Gastrocnemius medialis (tissue), 4 donors: ENCODE data around the gene MAGI1. TPM values are rescaled to one million over a fixed set of nuclear protein-coding genes. Genes with fewer than 3 reads are reported as not detected.

Experiments used
- ATAC-seq, 2 donors: fragments of 150-250 bp; one replicate each; pipeline ENCODE4 v1.9.1; 2016
- DNase-seq, 2 donors: peaks; one replicate each; pipeline ENCODE4 v3.0.0-alpha.2; 2019
- H3K27ac ChIP-seq, 4 donors: fragments of 200-600 bp; sonication (generic); 1 replicate in 1 of 4; 2 replicates in 3 of 4; pipeline ENCODE4 v1.5.1; 2016 to 2018; ENCODE audit warnings: mild to moderate bottlenecking in 2 of 4, moderate library complexity in 1 of 4
- H3K27me3 ChIP-seq, 3 donors: fragments of 200-600 bp; sonication (generic) in 2 of 3; 1 replicate in 1 of 3; 2 replicates in 2 of 3; pipeline versions ENCODE4 v1.5.1 to v1.6.0; 2016 to 2019; ENCODE audit warnings: mild to moderate bottlenecking in 1 of 3, moderate library complexity in 1 of 3
- H3K36me3 ChIP-seq, 2 donors: fragments of 200-600 bp; sonication (generic) in 1 of 2; one replicate each; pipeline ENCODE4 v1.5.1; 2017 to 2018
- H3K4me1 ChIP-seq, 2 donors: fragments of 200-600 bp; sonication (generic) in 1 of 2; one replicate each; pipeline ENCODE4 v1.5.1; 2016 to 2017; ENCODE audit warnings: mild to moderate bottlenecking in 2 of 2
- H3K4me3 ChIP-seq, 4 donors: fragments of 200-600 bp; sonication (generic) in 3 of 4; 1 replicate in 1 of 4; 2 replicates in 3 of 4; pipeline ENCODE4 v1.5.1; 2016 to 2019; ENCODE audit warnings: mild to moderate bottlenecking in 2 of 4
- H3K9me3 ChIP-seq, 3 donors: fragments of 200-600 bp; sonication (generic) in 2 of 3; 1 replicate in 1 of 3; 2 replicates in 2 of 3; pipeline ENCODE4 v1.5.1; 2016 to 2019
- CTCF ChIP-seq, 5 experiments: fragments of 450-650 bp in 3 of 5; fragments of 200-600 bp in 2 of 5; sonication (generic) in 2 of 5; IDR thresholded peaks in 4 of 5; conservative IDR thresholded peaks in 1 of 5; 1 replicate in 4 of 5; 2 replicates in 1 of 5; pipeline ENCODE4 v1.5.1; 2016 to 2019; ENCODE audit warnings: antibody characterized with exemption in 5 of 5, mild to moderate bottlenecking in 3 of 5, moderate library complexity in 3 of 5
- POLR2A ChIP-seq, 2 donors: fragments of 450-650 bp; IDR thresholded peaks; one replicate each; pipeline ENCODE4 v1.6.1; 2017; ENCODE audit warnings: antibody characterized with exemption in 2 of 2, mild to moderate bottlenecking in 2 of 2, moderate library complexity in 2 of 2
- in situ Hi-C, 4 donors: fragments of 200-750 bp; cut with MboI; loops; one replicate each; pipeline versions ENCODE4 v1.15.0 to v1.8.0; 2017; ENCODE audit warnings: low sequenced_read_pairs in 4 of 4
- intact Hi-C: fragments of 100-400 bp; cut with DNase I; formaldehyde crosslinking; loops from one replicate; pipeline ENCODE4 v1.15.1; 2023; ENCODE audit warnings: low total_unique reads
- total RNA-seq, 4 donors: library from RNA; depleted of rRNA; stranded (reverse); fragments of >200 nt; gene quantifications; one replicate each; pipeline versions ENCODE4 v1.1.0 to v1.2.3, GENCODE V29; 2016

Gene MAGI1
- total RNA-seq, 4 donors from 2014 or later = 2.6 to 7.5 (median 3.9) TPM

- Histone ChIP-seq H3K36me3 (no peaks in the 10 kb centered on the region), H3K4me3 (no peak overlapping the region), H3K27me3 (no peaks in the 10 kb centered on the region), H3K27ac (no peak overlapping the region), H3K4me1 (no peaks in the 10 kb centered on the region), H3K9me3 (no peaks in the 10 kb centered on the region)
- ATAC-seq = no peak
- no peak for DNase-seq
- in situ Hi-C loops (no loop called here), intact Hi-C loops (no loop called here)
- TF ChIP-seq POLR2A (IDR thresholded peaks at IDR 0.05) (no peak), CTCF (IDR thresholded peaks at IDR 0.05 in 4 of 5, conservative IDR thresholded peaks at IDR 0.05 in 1 of 5) (no peak)
Measured at GRCh38 chr3:65706301-65706700, 332.4 kb downstream of the MAGI1 start.

GRCh38 chr3:65703820-65704219, 334.9 kb downstream of the MAGI1 start:
- intact Hi-C loops (no loop called here), in situ Hi-C loops (no loop called here)
- Histone ChIP-seq H3K27me3 (no peaks in the 10 kb centered on the region), H3K27ac (no peak overlapping the region), H3K9me3 (no peaks in the 10 kb centered on the region), H3K4me3 (no peak overlapping the region), H3K36me3 (no peaks in the 10 kb centered on the region), H3K4me1 (no peaks in the 10 kb centered on the region)
- TF ChIP-seq POLR2A (IDR thresholded peaks at IDR 0.05) (no peak), CTCF (IDR thresholded peaks at IDR 0.05 in 4 of 5, conservative IDR thresholded peaks at IDR 0.05 in 1 of 5) (no peak)
- DNase-seq (no peak), ATAC-seq (no peak)

- H3K27me3 ChIP-seq = no peaks in the 10 kb centered on the region
- no peak for ATAC-seq
- intact Hi-C loops = no loop called here
Measured at GRCh38 chr3:65703026-65703425, 335.7 kb downstream of the MAGI1 start.

GRCh38 chr3:65702202-65702601, 336.5 kb downstream of the MAGI1 start:
- no peak for ATAC-seq
- intact Hi-C loops = no loop called here
- Histone ChIP-seq H3K27me3 (no peaks in the 10 kb centered on the region), H3K27ac (no peak overlapping the region), H3K36me3 (no peaks in the 10 kb centered on the region), H3K4me1 (no peaks in the 10 kb centered on the region), H3K9me3 (no peaks in the 10 kb centered on the region), H3K4me3 (no peak overlapping the region)
- no peak for DNase-seq
- in situ Hi-C loops = no loop called here
- TF ChIP-seq POLR2A (IDR thresholded peaks at IDR 0.05) = no peak
- TF ChIP-seq CTCF (IDR thresholded peaks at IDR 0.05 in 4 of 5, conservative IDR thresholded peaks at IDR 0.05 in 1 of 5) = no peak

More at GRCh38 chr3:65703026-65703425, 335.7 kb downstream of the MAGI1 start:
- Histone ChIP-seq H3K36me3 (no peaks in the 10 kb centered on the region), H3K4me1 (no peaks in the 10 kb centered on the region), H3K9me3 (no peaks in the 10 kb centered on the region), H3K4me3 (no peak overlapping the region), H3K27ac (no peak overlapping the region)
- in situ Hi-C loops = no loop called here
- no peak for DNase-seq
- no peak for TF ChIP-seq CTCF (IDR thresholded peaks at IDR 0.05 in 4 of 5, conservative IDR thresholded peaks at IDR 0.05 in 1 of 5)
- TF ChIP-seq POLR2A (IDR thresholded peaks at IDR 0.05) = no peak

GRCh38 chr3:65701516-65701915, 337.2 kb downstream of the MAGI1 start:
- TF ChIP-seq POLR2A (IDR thresholded peaks at IDR 0.05) (no peak), CTCF (IDR thresholded peaks at IDR 0.05 in 4 of 5, conservative IDR thresholded peaks at IDR 0.05 in 1 of 5) (no peak)
- intact Hi-C loops (no loop called here), in situ Hi-C loops (no loop called here)
- Histone ChIP-seq H3K27me3 (no peaks in the 10 kb centered on the region), H3K4me1 (no peaks in the 10 kb centered on the region), H3K36me3 (no peaks in the 10 kb centered on the region), H3K9me3 (no peaks in the 10 kb centered on the region), H3K4me3 (no peak overlapping the region), H3K27ac (no peak overlapping the region)
- DNase-seq (no peak), ATAC-seq (no peak)
